Measurements from ENCODE around the gene OR52J3. TPM values are rescaled to one million over a fixed set of nuclear protein-coding genes. Genes with fewer than 3 reads are reported as not detected.

Gene OR52J3
- total and polyA plus RNA-seq, 12 donors = not detected

DNA sequence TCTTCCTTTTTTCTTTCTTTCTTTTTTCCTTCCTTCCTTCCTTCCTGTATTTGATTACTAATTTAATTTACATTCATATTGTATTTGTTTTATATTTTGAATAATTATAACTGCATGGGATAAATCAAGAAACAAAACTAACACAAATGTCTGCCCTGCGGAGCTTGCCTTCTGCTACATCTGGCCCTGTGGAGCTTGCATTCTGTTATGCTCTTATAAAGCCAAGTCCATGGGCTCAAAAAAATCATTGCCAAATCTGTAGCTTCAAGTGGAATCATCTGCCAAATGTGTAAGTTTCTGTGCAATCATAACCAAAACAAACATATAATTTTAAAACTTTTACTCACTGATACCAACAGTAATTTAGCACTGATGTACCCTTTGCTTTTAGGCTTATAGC is 8.0 kb upstream of the OR52J3 start:
- no peaks in the 10 kb centered on the region for H3K9me3 ChIP-seq
- no peaks in the 10 kb centered on the region for H3K4me1 ChIP-seq
- ATAC-seq (no peak), DNase-seq (no peak)
- no peak overlapping the region for H3K4me3 ChIP-seq
- H3K36me3 ChIP-seq = no peaks in the 10 kb centered on the region
- H3K27me3 ChIP-seq = no peaks in the 10 kb centered on the region
- TF ChIP-seq, protein P1, sequence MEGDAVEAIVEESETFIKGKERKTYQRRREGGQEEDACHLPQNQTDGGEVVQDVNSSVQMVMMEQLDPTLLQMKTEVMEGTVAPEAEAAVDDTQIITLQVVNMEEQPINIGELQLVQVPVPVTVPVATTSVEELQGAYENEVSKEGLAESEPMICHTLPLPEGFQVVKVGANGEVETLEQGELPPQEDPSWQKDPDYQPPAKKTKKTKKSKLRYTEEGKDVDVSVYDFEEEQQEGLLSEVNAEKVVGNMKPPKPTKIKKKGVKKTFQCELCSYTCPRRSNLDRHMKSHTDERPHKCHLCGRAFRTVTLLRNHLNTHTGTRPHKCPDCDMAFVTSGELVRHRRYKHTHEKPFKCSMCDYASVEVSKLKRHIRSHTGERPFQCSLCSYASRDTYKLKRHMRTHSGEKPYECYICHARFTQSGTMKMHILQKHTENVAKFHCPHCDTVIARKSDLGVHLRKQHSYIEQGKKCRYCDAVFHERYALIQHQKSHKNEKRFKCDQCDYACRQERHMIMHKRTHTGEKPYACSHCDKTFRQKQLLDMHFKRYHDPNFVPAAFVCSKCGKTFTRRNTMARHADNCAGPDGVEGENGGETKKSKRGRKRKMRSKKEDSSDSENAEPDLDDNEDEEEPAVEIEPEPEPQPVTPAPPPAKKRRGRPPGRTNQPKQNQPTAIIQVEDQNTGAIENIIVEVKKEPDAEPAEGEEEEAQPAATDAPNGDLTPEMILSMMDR (IDR thresholded peaks at IDR 0.05) = no peak
- intact Hi-C loops (cut with DNase I) = no loop called here
- WGBS, 2 donors = 94 to 95% methylated on average over 1 of the region's 1 CpG
- H3K27ac ChIP-seq = no peak overlapping the region

DNA sequence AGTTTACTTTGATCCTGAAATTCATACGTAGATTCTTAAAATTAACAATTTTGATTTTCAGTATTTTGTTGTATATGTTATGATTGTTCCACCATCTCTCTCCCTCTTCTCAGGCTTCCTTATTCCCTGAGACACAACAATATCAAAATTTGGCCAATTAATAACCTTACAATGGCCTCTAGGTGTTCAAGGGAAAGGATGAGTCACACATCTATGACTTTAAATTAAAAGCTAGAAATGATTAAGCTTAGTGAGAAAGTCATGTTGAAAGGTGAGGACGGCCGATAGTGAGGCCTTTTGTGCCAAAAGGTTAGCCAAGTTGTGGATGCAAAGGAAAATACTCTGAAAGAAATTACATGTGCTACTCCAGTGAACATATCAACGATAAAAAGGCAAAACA is 5.5 kb upstream of the OR52J3 start:
- TF ChIP-seq, protein P1 (IDR thresholded peaks at IDR 0.05) = no peak
- Histone ChIP-seq H3K9me3 (no peaks in the 10 kb centered on the region), H3K36me3 (no peaks in the 10 kb centered on the region), H3K27me3 (no peaks in the 10 kb centered on the region), H3K4me1 (no peaks in the 10 kb centered on the region), H3K27ac (no peak overlapping the region), H3K4me3 (no peak overlapping the region)
- 53 to 73% methylated on average over 4 of the region's 4 CpGs for WGBS, 2 donors
- DNase-seq = no peak
- ATAC-seq = no peak
- intact Hi-C loops (cut with DNase I) = no loop called here

DNA sequence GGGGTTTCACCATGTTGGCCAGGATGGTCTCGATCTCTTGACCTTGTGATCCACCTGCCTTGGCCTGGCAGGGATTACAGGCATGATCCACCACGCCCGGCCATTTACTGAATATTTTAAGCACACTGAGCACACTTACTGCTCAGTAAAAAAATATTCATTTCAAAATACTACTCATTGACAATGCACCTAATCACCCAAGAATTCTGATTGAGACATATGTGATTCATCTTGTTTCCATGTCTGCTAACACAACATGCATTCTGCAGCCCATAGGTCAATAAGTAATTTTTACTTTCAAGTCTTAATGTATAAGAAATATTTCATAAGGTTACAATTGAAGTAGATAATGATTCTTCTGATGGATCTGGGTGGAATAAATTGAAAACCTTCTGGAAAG is 4.2 kb upstream of the OR52J3 start:
- TF ChIP-seq, protein P1 (IDR thresholded peaks at IDR 0.05) = no peak
- H3K9me3 ChIP-seq = no peaks in the 10 kb centered on the region
- H3K27me3 ChIP-seq = no peaks in the 10 kb centered on the region
- no peak for DNase-seq
- H3K4me1 ChIP-seq = no peaks in the 10 kb centered on the region
- H3K4me3 ChIP-seq = no peak overlapping the region
- ATAC-seq = no peak
- H3K27ac ChIP-seq = no peak overlapping the region
- H3K36me3 ChIP-seq = no peaks in the 10 kb centered on the region
- WGBS, 2 donors = 41 to 83% methylated on average over 3 of the region's 3 CpGs
- intact Hi-C loops (cut with DNase I) = no loop called here

DNA sequence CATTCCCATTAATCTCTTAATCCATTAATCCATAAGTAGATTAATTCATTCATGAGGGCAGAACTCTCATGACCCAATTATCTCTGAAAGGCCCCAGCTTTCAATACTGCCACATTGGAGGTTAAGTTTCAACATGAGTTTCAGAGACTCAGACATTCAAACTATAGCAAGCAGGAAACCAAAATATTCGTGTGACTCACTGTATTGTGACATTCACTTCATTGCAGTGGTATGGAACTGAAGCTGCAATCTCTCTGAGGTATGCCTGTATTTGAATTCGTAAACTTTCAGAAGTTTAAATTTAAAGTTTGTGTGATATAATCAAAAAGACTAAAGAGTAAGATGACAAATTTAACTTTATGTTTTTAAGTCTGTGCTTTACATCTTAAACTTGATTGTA is 2.9 kb upstream of the OR52J3 start:
- DNase-seq (no peak), ATAC-seq (no peak)
- intact Hi-C loops (cut with DNase I) = no loop called here
- Histone ChIP-seq H3K36me3 (no peaks in the 10 kb centered on the region), H3K27me3 (no peaks in the 10 kb centered on the region), H3K4me3 (no peak overlapping the region), H3K27ac (no peak overlapping the region), H3K9me3 (no peaks in the 10 kb centered on the region), H3K4me1 (no peaks in the 10 kb centered on the region)
- TF ChIP-seq, protein P1 (IDR thresholded peaks at IDR 0.05) = no peak
- 52 to 76% methylated on average over 2 of the region's 2 CpGs for WGBS, 2 donors

All from heart right ventricle (tissue), 16 donors.